Upper lobe of left lung (tissue), 6 donors: Measurements from ENCODE around the gene SPINT2. TPM values are rescaled to one million over a fixed set of nuclear protein-coding genes. Genes with fewer than 3 reads are reported as not detected.

ENCODE experiments used
- ATAC-seq, 2 donors: fragments of 200-7000 bp; cut with Tn5 transposase; one replicate each; pipeline ENCODE4 v1.9.1; 2022; ENCODE audit warnings: mild to moderate bottlenecking in 2 of 2, moderate library complexity in 2 of 2; ENCODE audit not compliant: low FRiP score in 2 of 2
- DNase-seq, 2 donors: peaks; one replicate each; pipeline ENCODE4 v3.0.0-alpha.2; 2019 to 2020
- H3K27ac ChIP-seq, 4 donors: fragments of 200-600 bp; sonication (generic); one replicate each; pipeline ENCODE4 v1.5.1; 2016 to 2019
- H3K27me3 ChIP-seq, 4 donors: fragments of 200-600 bp; sonication (generic); one replicate each; pipeline ENCODE4 v1.5.1; 2017 to 2019
- H3K36me3 ChIP-seq, 4 donors: fragments of 200-600 bp; sonication (generic); one replicate each; pipeline ENCODE4 v1.5.1; 2016 to 2019
- H3K4me1 ChIP-seq, 4 donors: fragments of 200-600 bp; sonication (generic); one replicate each; pipeline ENCODE4 v1.5.1; 2018 to 2019
- H3K4me3 ChIP-seq, 4 donors: fragments of 200-600 bp; sonication (generic); one replicate each; pipeline ENCODE4 v1.5.1; 2017 to 2019; ENCODE audit warnings: mild to moderate bottlenecking in 2 of 4, moderate library complexity in 1 of 4
- H3K9me3 ChIP-seq, 4 donors: fragments of 200-600 bp; sonication (generic); one replicate each; pipeline ENCODE4 v1.5.1; 2018 to 2019
- CTCF ChIP-seq, 6 experiments: fragments of 450-650 bp in 4 of 6; fragments of 200-600 bp in 2 of 6; sonication (generic) in 2 of 6; IDR thresholded peaks; one replicate each; pipeline ENCODE4 v1.5.1; 2016 to 2019; ENCODE audit warnings: antibody characterized with exemption in 6 of 6
- EP300 ChIP-seq, 4 donors: sonication (generic); formaldehyde crosslinking; IDR thresholded peaks; one replicate each; pipeline ENCODE4 v1.5.1; 2017; ENCODE audit warnings: antibody characterized with exemption in 4 of 4, control low read depth in 2 of 4
- POLR2A ChIP-seq, 4 donors: fragments of 450-650 bp; IDR thresholded peaks; one replicate each; pipeline ENCODE4 v1.5.1; 2016 to 2017; ENCODE audit warnings: antibody characterized with exemption in 4 of 4, mild to moderate bottlenecking in 2 of 4
- POLR2AphosphoS5 ChIP-seq, 2 donors: sonication (generic); formaldehyde crosslinking; IDR thresholded peaks; one replicate each; pipeline ENCODE4 v1.5.1; 2017; ENCODE audit warnings: antibody characterized with exemption in 2 of 2
- WGBS, 2 donors: methylation state at CpG; one replicate each; pipeline ENCODE4 v1.1.5; 2017 to 2018; 5-methylcytosine and 5-hydroxymethylcytosine counted together
- total RNA-seq, 6 donors: library from RNA; depleted of rRNA in 4 of 6; stranded (reverse); fragments of >200 nt in 4 of 6; gene quantifications; one replicate each; pipeline versions ENCODE4 v1.1.0 to v1.2.1, GENCODE V29; 2016 to 2021
- donor health status: DM: no; HTN: no; CAD: no; lungs with moderate emphysema.
- donor health status: DM: no; HTN: yes; CAD: no; lungs with severe emphysema.

SPINT2 gene
- total RNA-seq, 6 donors from 2014 or later: 192 to 583 (median 317) TPM

DNA sequence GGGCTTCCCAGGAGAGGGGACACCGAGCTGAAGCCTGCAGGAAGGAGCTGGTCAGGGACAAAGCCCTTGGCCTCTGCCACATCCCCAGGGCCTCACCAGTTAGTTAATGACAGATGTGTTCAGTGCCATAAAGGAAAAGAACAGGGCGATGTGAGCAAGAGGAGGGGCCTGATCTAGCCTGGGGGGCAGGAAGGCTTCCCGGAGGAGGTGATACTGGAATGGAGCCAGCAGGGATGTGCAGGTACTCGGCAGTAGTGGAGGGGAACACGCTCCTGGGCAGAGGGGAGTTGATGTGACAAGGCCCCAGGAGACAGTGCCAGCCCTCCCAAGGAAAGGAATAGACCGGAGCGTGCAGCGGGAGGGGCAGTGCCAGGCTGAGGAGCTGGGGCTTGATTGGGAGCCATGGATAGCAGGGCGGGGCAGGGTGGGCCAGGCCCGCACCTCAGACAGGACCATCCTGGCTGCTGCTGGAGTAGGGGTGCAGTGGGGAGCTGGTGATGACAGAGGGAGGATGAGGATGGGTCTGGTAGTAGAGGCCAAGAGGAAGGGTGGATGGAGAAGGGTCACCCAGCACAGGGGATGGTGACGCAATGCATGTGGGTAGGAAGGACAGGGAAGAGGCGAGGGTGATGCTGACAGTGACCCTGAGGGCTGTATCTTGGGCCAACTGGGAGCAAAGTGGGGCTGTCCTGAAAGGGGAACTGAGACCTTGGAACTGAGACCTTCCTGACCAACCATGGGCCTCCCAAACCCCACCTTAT lies 43.8 kb downstream of the SPINT2 start:
- WGBS, 2 donors: 89 to 93% methylated on average over 12 of the region's 12 CpGs
- no peak for TF ChIP-seq POLR2AphosphoS5 (IDR thresholded peaks at IDR 0.05)
- no peak for TF ChIP-seq EP300 (IDR thresholded peaks at IDR 0.05)
- TF ChIP-seq POLR2A (IDR thresholded peaks at IDR 0.05): no peak
- no peak for TF ChIP-seq CTCF (IDR thresholded peaks at IDR 0.05)
- Histone ChIP-seq H3K36me3 (peaks cover 0 to 36% (median 22%) of the 10 kb centered on the region in 4 donors), H3K4me1 (peaks cover 10 to 23% (median 13%) of the 10 kb centered on the region in 4 donors), H3K9me3 (no peaks in the 10 kb centered on the region), H3K4me3 (no peak overlapping the region), H3K27me3 (no peaks in the 10 kb centered on the region), H3K27ac (no peak overlapping the region)
- DNase-seq: no peak
- no peak for ATAC-seq

DNA sequence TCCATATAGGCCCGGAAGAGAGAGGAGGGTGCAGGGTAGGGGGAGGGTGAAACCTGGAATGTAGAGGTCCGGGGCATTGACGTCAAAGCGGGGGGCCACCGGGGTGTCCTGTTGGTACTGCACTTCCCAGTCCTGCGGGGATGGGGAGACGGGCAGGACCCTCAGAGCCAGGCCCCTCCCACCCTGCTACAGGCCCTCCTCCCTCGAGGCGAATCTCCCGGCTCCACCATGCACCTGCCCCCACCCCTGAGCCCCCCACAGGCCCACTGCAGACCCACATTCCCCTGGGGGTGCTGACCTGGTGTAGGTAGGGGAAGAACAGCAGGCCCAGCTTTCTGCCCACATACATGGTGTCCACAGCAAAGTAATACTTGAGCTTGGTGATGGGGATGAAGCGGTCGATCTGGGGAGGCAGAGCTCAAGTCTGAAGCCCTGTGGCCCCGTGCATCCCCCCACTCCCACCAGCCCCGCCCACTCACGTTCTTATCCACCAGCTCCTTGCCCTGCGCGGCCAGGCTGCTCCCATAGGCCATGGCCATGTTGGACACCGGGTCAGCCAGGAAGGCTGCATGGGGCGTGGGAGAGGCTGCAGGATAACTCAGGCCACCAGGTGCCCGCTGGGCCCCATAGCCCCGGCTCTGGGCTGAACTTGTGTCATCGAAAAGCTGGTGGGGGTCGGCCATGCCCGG lies 44.7 kb downstream of the SPINT2 start:
- WGBS, 2 donors: 92 to 93% methylated on average over 16 to 22 of the region's 24 CpGs
- ATAC-seq (no peak), DNase-seq (peak in 1 of 2 donors; percentile 77)
- Histone ChIP-seq H3K9me3 (no peaks in the 10 kb centered on the region), H3K36me3 (peaks cover 0 to 36% (median 22%) of the 10 kb centered on the region in 4 donors), H3K4me3 (no peak overlapping the region), H3K4me1 (peaks cover 6 to 17% (median 11%) of the 10 kb centered on the region in 4 donors), H3K27me3 (no peaks in the 10 kb centered on the region), H3K27ac (no peak overlapping the region)
- TF ChIP-seq CTCF (IDR thresholded peaks at IDR 0.05) (no peak), POLR2A (IDR thresholded peaks at IDR 0.05) (no peak), POLR2AphosphoS5 (IDR thresholded peaks at IDR 0.05) (no peak), EP300 (IDR thresholded peaks at IDR 0.05) (no peak)

- TF ChIP-seq POLR2AphosphoS5 (IDR thresholded peaks at IDR 0.05): no peak
- no peak for TF ChIP-seq EP300 (IDR thresholded peaks at IDR 0.05)
- TF ChIP-seq POLR2A (IDR thresholded peaks at IDR 0.05): no peak
- no peak for TF ChIP-seq CTCF (IDR thresholded peaks at IDR 0.05)
- 94% methylated on average over 3 of the region's 3 CpGs for WGBS, 2 donors
Measured at GRCh38 chr19:38309615-38310278, 45.4 kb downstream of the SPINT2 start.

GRCh38 chr19:38310279-38310670 lies 45.9 kb downstream of the SPINT2 start:
- WGBS, 2 donors: 88 to 97% methylated on average over 2 of the region's 2 CpGs
- Histone ChIP-seq H3K27me3 (no peaks in the 10 kb centered on the region), H3K4me3 (no peak overlapping the region), H3K36me3 (peaks cover 0 to 36% (median 22%) of the 10 kb centered on the region in 4 donors), H3K9me3 (no peaks in the 10 kb centered on the region), H3K4me1 (peaks cover 4 to 20% (median 10%) of the 10 kb centered on the region in 4 donors), H3K27ac (no peak overlapping the region)
- no peak for ATAC-seq
- TF ChIP-seq CTCF (IDR thresholded peaks at IDR 0.05) (no peak), POLR2AphosphoS5 (IDR thresholded peaks at IDR 0.05) (no peak), EP300 (IDR thresholded peaks at IDR 0.05) (no peak), POLR2A (IDR thresholded peaks at IDR 0.05) (no peak)
- DNase-seq: no peak

More at GRCh38 chr19:38309615-38310278, 45.4 kb downstream of the SPINT2 start:
- H3K4me3 ChIP-seq: no peak overlapping the region
- no peak for DNase-seq
- no peaks in the 10 kb centered on the region for H3K9me3 ChIP-seq
- no peaks in the 10 kb centered on the region for H3K27me3 ChIP-seq
- H3K27ac ChIP-seq: no peak overlapping the region
- no peak for ATAC-seq
- H3K36me3 ChIP-seq: peaks cover 0 to 36% (median 22%) of the 10 kb centered on the region in 4 donors
- H3K4me1 ChIP-seq: peaks cover 3 to 16% (median 9%) of the 10 kb centered on the region in 4 donors
